GM13977 (cell line): ENCODE results near the gene CNGB1.

Source experiments
- DNase-seq: peaks from one replicate; pipeline ENCODE4 v3.0.0; 2012; ENCODE audit warnings: low spot score
- CTCF ChIP-seq: IDR thresholded peaks from 2 replicates; pipeline ENCODE4 v1.5.1; 2012; ENCODE audit warnings: mild to moderate bottlenecking, control low read depth; ENCODE audit not compliant: insufficient read depth; ENCODE audit errors: extremely low read depth, missing control alignments
- in situ Hi-C: fragments of 300-500 bp; cut with MboI; formaldehyde crosslinking; loops from one replicate; pipeline ENCODE4 v1.12.0; 2022; ENCODE audit warnings: low sequenced_read_pairs, low pct_unique_long_range_greater_than_20kb, mixed read lengths, inconsistent platforms; ENCODE audit not compliant: unreplicated experiment

CNGB1 gene

GRCh38 chr16:57966986-57967385 lies 3.9 kb downstream of the CNGB1 start:
- no peak for TF ChIP-seq CTCF
- in situ Hi-C loops = no loop called here
- no peak for DNase-seq

- in situ Hi-C loops = no loop called here
- TF ChIP-seq CTCF = no peak
- no peak for DNase-seq
Observed at GRCh38 chr16:57966204-57966771, 4.6 kb downstream of the CNGB1 start.

GRCh38 chr16:57964157-57964700 lies 6.7 kb downstream of the CNGB1 start:
- no peak for TF ChIP-seq CTCF
- in situ Hi-C loops = no loop called here
- no peak for DNase-seq

- no peak for DNase-seq
- TF ChIP-seq CTCF = no peak
- in situ Hi-C loops = no loop called here
Observed at GRCh38 chr16:57962756-57963155, 8.2 kb downstream of the CNGB1 start.

GRCh38 chr16:57962046-57962445 lies 8.9 kb downstream of the CNGB1 start:
- no peak for TF ChIP-seq CTCF
- in situ Hi-C loops = no loop called here

GRCh38 chr16:57961538-57961937 lies 9.4 kb downstream of the CNGB1 start:
- no peak for TF ChIP-seq CTCF
- in situ Hi-C loops = no loop called here
- no peak for DNase-seq

More at GRCh38 chr16:57962046-57962445, 8.9 kb downstream of the CNGB1 start:
- no peak for DNase-seq
